Body of pancreas (tissue), 4 donors: ENCODE data around the gene PCNX1. TPM values are rescaled to one million over a fixed set of nuclear protein-coding genes. Genes with fewer than 3 reads are reported as not detected.

Source experiments
- ATAC-seq: fragments of 150-250 bp; one replicate; pipeline ENCODE4 v1.9.1; 2016
- DNase-seq, 4 donors: peaks; one replicate each; pipeline ENCODE4 v3.0.0-alpha.2; 2019
- H3K27ac ChIP-seq, 4 donors: fragments of 200-600 bp; sonication (generic); 1 replicate in 3 of 4; 2 replicates in 1 of 4; pipeline versions ENCODE4 v1.5.1 to v1.6.1; 2016 to 2019; ENCODE audit warnings: mild to moderate bottlenecking in 1 of 4, mixed read lengths in 1 of 4, moderate library complexity in 1 of 4
- H3K27me3 ChIP-seq, 2 donors: fragments of 200-600 bp; sonication (generic); one replicate each; pipeline ENCODE4 v1.6.0; 2016; ENCODE audit warnings: mild to moderate bottlenecking in 1 of 2
- H3K36me3 ChIP-seq, 2 donors: fragments of 200-600 bp; sonication (generic); replicated peaks in 1 of 2; 2 replicates each; pipeline ENCODE4 v1.5.1; 2016; ENCODE audit warnings: low read depth in 2 of 2; ENCODE audit not compliant: insufficient read depth in 1 of 2
- H3K4me1 ChIP-seq: fragments of 200-600 bp; sonication (generic); one replicate; pipeline ENCODE4 v1.6.0; 2016
- H3K4me3 ChIP-seq, 2 donors: fragments of 200-600 bp; sonication (generic); 1 replicate in 1 of 2; 2 replicates in 1 of 2; pipeline ENCODE4 v1.5.1; 2016 to 2019
- H3K9me3 ChIP-seq, 3 donors: fragments of 200-600 bp; sonication (generic); 1 replicate in 2 of 3; 2 replicates in 1 of 3; pipeline ENCODE4 v1.5.1; 2016
- CTCF ChIP-seq, 7 experiments: fragments of 450-650 bp in 4 of 7; fragments of 200-600 bp in 3 of 7; sonication (generic) in 3 of 7; IDR thresholded peaks; one replicate each; pipeline ENCODE4 v1.5.1; 2016 to 2019; ENCODE audit warnings: antibody characterized with exemption in 7 of 7
- POLR2A ChIP-seq, 3 donors: fragments of 450-650 bp; IDR thresholded peaks; one replicate each; pipeline ENCODE4 v1.6.1; 2016; ENCODE audit warnings: antibody characterized with exemption in 3 of 3, mild to moderate bottlenecking in 2 of 3
- WGBS, 2 donors: methylation state at CpG; one replicate each; pipeline ENCODE4 v1.1.5; 2017; 5-methylcytosine and 5-hydroxymethylcytosine counted together
- intact Hi-C: fragments of 100-400 bp; cut with DNase I; formaldehyde crosslinking; loops from one replicate; pipeline ENCODE4 v1.15.1; 2023
- total RNA-seq, 2 donors: library from RNA; depleted of rRNA; stranded (reverse); fragments of >200 nt; gene quantifications; one replicate each; pipeline ENCODE4 v1.1.0, GENCODE V29; 2016

Gene PCNX1
- total RNA-seq, 2 donors from 2014 or later, result 25.4 to 94.3 TPM

GRCh38 chr14:70915415-70915814 lies 8.2 kb downstream of the PCNX1 start:
- intact Hi-C loops, result no loop called here
- TF ChIP-seq CTCF (IDR thresholded peaks at IDR 0.05) (no peak), POLR2A (IDR thresholded peaks at IDR 0.05) (no peak)
- H3K4me1 ChIP-seq, result peaks cover 17% of the 10 kb centered on the region
- H3K27ac ChIP-seq, result no peak overlapping the region
- DNase-seq (no peak), ATAC-seq (no peak)
- H3K36me3 ChIP-seq, result no peaks in the 10 kb centered on the region
- no peaks in the 10 kb centered on the region for H3K27me3 ChIP-seq
- H3K4me3 ChIP-seq, result no peak overlapping the region
- H3K9me3 ChIP-seq, result no peaks in the 10 kb centered on the region

- DNase-seq (no peak), ATAC-seq (no peak)
- H3K27ac ChIP-seq, result no peak overlapping the region
- no peaks in the 10 kb centered on the region for H3K36me3 ChIP-seq
- intact Hi-C loops, result no loop called here
- H3K27me3 ChIP-seq, result no peaks in the 10 kb centered on the region
- H3K9me3 ChIP-seq, result no peaks in the 10 kb centered on the region
- TF ChIP-seq CTCF (IDR thresholded peaks at IDR 0.05) (no peak), POLR2A (IDR thresholded peaks at IDR 0.05) (no peak)
- 85 to 95% methylated on average over 7 of the region's 7 CpGs for WGBS, 2 donors
- no peak overlapping the region for H3K4me3 ChIP-seq
- H3K4me1 ChIP-seq, result peaks cover 17% of the 10 kb centered on the region
Observed at GRCh38 chr14:70916300-70916699, 9.0 kb downstream of the PCNX1 start.

- Histone ChIP-seq H3K36me3 (no peaks in the 10 kb centered on the region), H3K27ac (no peak overlapping the region), H3K4me3 (no peak overlapping the region), H3K9me3 (no peaks in the 10 kb centered on the region), H3K27me3 (no peaks in the 10 kb centered on the region), H3K4me1 (peaks cover 17% of the 10 kb centered on the region)
- no peak for DNase-seq
- no peak for ATAC-seq
- intact Hi-C loops, result no loop called here
- TF ChIP-seq CTCF (IDR thresholded peaks at IDR 0.05), result no peak
- no peak for TF ChIP-seq POLR2A (IDR thresholded peaks at IDR 0.05)
- WGBS, 2 donors, result 83 to 93% methylated on average over 4 of the region's 4 CpGs
Observed at GRCh38 chr14:70916799-70917198, 9.5 kb downstream of the PCNX1 start.

GRCh38 chr14:70917633-70918032 lies 10.4 kb downstream of the PCNX1 start:
- Histone ChIP-seq H3K36me3 (no peaks in the 10 kb centered on the region), H3K4me3 (no peak overlapping the region), H3K27me3 (no peaks in the 10 kb centered on the region), H3K27ac (no peak overlapping the region), H3K4me1 (peaks cover 17% of the 10 kb centered on the region), H3K9me3 (no peaks in the 10 kb centered on the region)
- DNase-seq (no peak), ATAC-seq (no peak)
- no peak for TF ChIP-seq CTCF (IDR thresholded peaks at IDR 0.05)
- TF ChIP-seq POLR2A (IDR thresholded peaks at IDR 0.05), result no peak
- 82 to 87% methylated on average over 1 of the region's 1 CpG for WGBS, 2 donors
- intact Hi-C loops, result no loop called here

- H3K27me3 ChIP-seq, result no peaks in the 10 kb centered on the region
- no peaks in the 10 kb centered on the region for H3K36me3 ChIP-seq
- H3K4me1 ChIP-seq, result peaks cover 21% of the 10 kb centered on the region
- ATAC-seq, result no peak
- H3K9me3 ChIP-seq, result no peaks in the 10 kb centered on the region
- no peak for DNase-seq
- intact Hi-C loops, result no loop called here
- no peak for TF ChIP-seq CTCF (IDR thresholded peaks at IDR 0.05)
- TF ChIP-seq POLR2A (IDR thresholded peaks at IDR 0.05), result no peak
- H3K4me3 ChIP-seq, result no peak overlapping the region
- H3K27ac ChIP-seq, result no peak overlapping the region
- 22 to 26% methylated on average over 3 of the region's 3 CpGs for WGBS, 2 donors
Observed at GRCh38 chr14:70919774-70920173, 12.5 kb downstream of the PCNX1 start.
